Measurements from ENCODE around the gene KLF13. TPM values are rescaled to one million over a fixed set of nuclear protein-coding genes. Genes with fewer than 3 reads are reported as not detected.

The KLF13 gene
- total RNA-seq, 1 donor from 2014 or later, result 31.0 TPM

- H2AFZ ChIP-seq (ENCODE audit: low read depth, low read length), result no peak overlapping the region
- TF ChIP-seq EZH2 (IDR thresholded peaks at IDR 0.05; ENCODE audit: insufficient read depth, low read length), result no peak
- TF ChIP-seq CTCF (IDR thresholded peaks at IDR 0.05; ENCODE audit: insufficient read depth, low read depth, low read length), result no peak
- no peak overlapping the region for H3K27ac ChIP-seq (ENCODE audit: low read depth, low read length)
- H3K4me2 ChIP-seq (ENCODE audit: low read length), result no peak overlapping the region
- DNase-seq (ENCODE audit: low read depth) (no peak), FAIRE-seq (no peak)
- peaks cover 29% of the 10 kb centered on the region for H3K4me1 ChIP-seq (ENCODE audit: insufficient read depth, low read length)
- no peaks in the 10 kb centered on the region for H3K36me3 ChIP-seq (ENCODE audit: insufficient read depth, low read length)
- H3K27me3 ChIP-seq (ENCODE audit: insufficient read depth, low read length), result no peaks in the 10 kb centered on the region
- H4K20me1 ChIP-seq (ENCODE audit: insufficient read depth, low read length), result no peaks in the 10 kb centered on the region
- Mint-ChIP-seq H3K27me3 (ENCODE audit: low read depth, unreplicated experiment) (peaks cover 12% of the 10 kb centered on the region), H3K9me3 (ENCODE audit: unreplicated experiment) (no peaks in the 10 kb centered on the region), H3K36me3 (ENCODE audit: low read depth, unreplicated experiment) (no peaks in the 10 kb centered on the region), H3K4me3 (ENCODE audit: unreplicated experiment) (no peak overlapping the region), H3K4me1 (ENCODE audit: low read depth, unreplicated experiment) (peaks cover 16% of the 10 kb centered on the region), H3K27ac (ENCODE audit: unreplicated experiment) (no peak overlapping the region)
- H3K9ac ChIP-seq (ENCODE audit: low read length), result no peak overlapping the region
- no peak overlapping the region for H3K4me3 ChIP-seq (ENCODE audit: insufficient read depth, low read depth, low read length)
- H3K79me2 ChIP-seq (ENCODE audit: insufficient read depth, low read length), result no peaks in the 10 kb centered on the region
- H3K9me3 ChIP-seq (ENCODE audit: insufficient read depth, low read depth, low read length), result peaks cover 4% of the 10 kb centered on the region
These were observed 73.0 kb downstream of the KLF13 start for GRCh38 chr15:31399544-31400171.

DNA sequence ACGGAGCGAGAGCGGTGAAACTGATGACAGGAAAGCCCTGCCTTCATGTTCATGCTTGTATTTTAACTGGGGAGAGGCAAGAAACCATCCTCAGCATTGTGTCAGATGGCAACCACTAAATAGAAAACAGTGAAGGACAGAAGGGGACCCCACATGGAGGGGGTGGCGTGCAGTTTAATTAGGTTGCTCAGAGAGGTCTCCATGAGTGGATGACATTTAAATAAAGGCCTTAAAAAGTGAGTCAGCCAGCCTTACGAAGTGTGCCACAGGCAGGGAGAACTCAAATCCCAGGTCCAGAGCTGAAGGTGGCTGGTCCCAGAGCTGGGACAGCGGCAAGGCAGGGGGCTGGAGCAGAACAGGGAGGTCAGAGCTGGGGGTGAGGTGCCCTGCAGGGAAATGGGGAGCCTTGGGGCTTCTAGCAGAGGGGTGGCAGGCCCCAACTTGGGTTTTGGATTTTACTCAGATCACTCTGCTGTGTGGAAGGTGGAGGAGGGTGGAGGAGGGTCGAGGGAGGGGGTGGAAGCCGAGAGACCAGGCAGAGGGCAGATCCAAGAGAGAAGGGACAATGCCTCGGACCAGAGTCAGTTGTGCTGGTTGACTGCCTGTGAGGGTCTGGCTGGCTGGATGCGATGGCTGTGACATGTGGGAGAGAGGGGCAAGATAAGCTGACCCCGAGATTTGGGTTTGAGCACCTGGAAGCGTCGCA is 73.7 kb downstream of the KLF13 start:
- Mint-ChIP-seq H3K27me3 (ENCODE audit: low read depth, unreplicated experiment) (peaks cover 12% of the 10 kb centered on the region), H3K27ac (ENCODE audit: unreplicated experiment) (no peak overlapping the region), H3K9me3 (ENCODE audit: unreplicated experiment) (peaks cover under 1% of the 10 kb centered on the region), H3K4me3 (ENCODE audit: unreplicated experiment) (no peak overlapping the region), H3K36me3 (ENCODE audit: low read depth, unreplicated experiment) (no peaks in the 10 kb centered on the region), H3K4me1 (ENCODE audit: low read depth, unreplicated experiment) (peaks cover 17% of the 10 kb centered on the region)
- TF ChIP-seq CTCF (IDR thresholded peaks at IDR 0.05; ENCODE audit: insufficient read depth, low read depth, low read length) (no peak), EZH2 (IDR thresholded peaks at IDR 0.05; ENCODE audit: insufficient read depth, low read length) (no peak)
- H3K9ac ChIP-seq (ENCODE audit: low read length), result no peak overlapping the region
- H3K27ac ChIP-seq (ENCODE audit: low read depth, low read length), result no peak overlapping the region
- H2AFZ ChIP-seq (ENCODE audit: low read depth, low read length), result no peak overlapping the region
- no peaks in the 10 kb centered on the region for H3K27me3 ChIP-seq (ENCODE audit: insufficient read depth, low read length)
- peaks cover 4% of the 10 kb centered on the region for H3K9me3 ChIP-seq (ENCODE audit: insufficient read depth, low read depth, low read length)
- H3K4me1 ChIP-seq (ENCODE audit: insufficient read depth, low read length), result peaks cover 29% of the 10 kb centered on the region
- no peaks in the 10 kb centered on the region for H4K20me1 ChIP-seq (ENCODE audit: insufficient read depth, low read length)
- DNase-seq (ENCODE audit: low read depth), result no peak
- no peaks in the 10 kb centered on the region for H3K36me3 ChIP-seq (ENCODE audit: insufficient read depth, low read length)
- no peak overlapping the region for H3K4me2 ChIP-seq (ENCODE audit: low read length)
- no peak overlapping the region for H3K4me3 ChIP-seq (ENCODE audit: insufficient read depth, low read depth, low read length)
- FAIRE-seq, result no peak
- H3K79me2 ChIP-seq (ENCODE audit: insufficient read depth, low read length), result no peaks in the 10 kb centered on the region

GRCh38 chr15:31401282-31401681 is 74.6 kb downstream of the KLF13 start:
- no peak overlapping the region for H3K4me2 ChIP-seq (ENCODE audit: low read length)
- H3K27ac Mint-ChIP-seq (ENCODE audit: unreplicated experiment), result no peak overlapping the region
- no peak for DNase-seq (ENCODE audit: low read depth)
- no peaks in the 10 kb centered on the region for H3K36me3 Mint-ChIP-seq (ENCODE audit: low read depth, unreplicated experiment)
- peaks cover 17% of the 10 kb centered on the region for H3K4me1 Mint-ChIP-seq (ENCODE audit: low read depth, unreplicated experiment)
- H3K9me3 ChIP-seq (ENCODE audit: insufficient read depth, low read depth, low read length), result peaks cover 4% of the 10 kb centered on the region
- H3K27me3 ChIP-seq (ENCODE audit: insufficient read depth, low read length), result no peaks in the 10 kb centered on the region
- H3K27ac ChIP-seq (ENCODE audit: low read depth, low read length), result no peak overlapping the region
- H3K9ac ChIP-seq (ENCODE audit: low read length), result no peak overlapping the region
- FAIRE-seq, result no peak
- H3K79me2 ChIP-seq (ENCODE audit: insufficient read depth, low read length), result no peaks in the 10 kb centered on the region
- peaks cover 29% of the 10 kb centered on the region for H3K4me1 ChIP-seq (ENCODE audit: insufficient read depth, low read length)
- no peak overlapping the region for H3K4me3 Mint-ChIP-seq (ENCODE audit: unreplicated experiment)
- no peak overlapping the region for H2AFZ ChIP-seq (ENCODE audit: low read depth, low read length)
- H3K36me3 ChIP-seq (ENCODE audit: insufficient read depth, low read length), result no peaks in the 10 kb centered on the region
- H3K27me3 Mint-ChIP-seq (ENCODE audit: low read depth, unreplicated experiment), result peaks cover 12% of the 10 kb centered on the region
- H3K4me3 ChIP-seq (ENCODE audit: insufficient read depth, low read depth, low read length), result no peak overlapping the region
- no peaks in the 10 kb centered on the region for H4K20me1 ChIP-seq (ENCODE audit: insufficient read depth, low read length)
- H3K9me3 Mint-ChIP-seq (ENCODE audit: unreplicated experiment), result peaks cover 6% of the 10 kb centered on the region
- TF ChIP-seq CTCF (IDR thresholded peaks at IDR 0.05; ENCODE audit: insufficient read depth, low read depth, low read length), result no peak
- TF ChIP-seq EZH2 (IDR thresholded peaks at IDR 0.05; ENCODE audit: insufficient read depth, low read length), result no peak

Measured in astrocyte (in vitro differentiated cells and primary cell).